ENCODE measurements around the gene SLC1A2. TPM values are rescaled to one million over a fixed set of nuclear protein-coding genes. Genes with fewer than 3 reads are reported as not detected.

SLC1A2 gene
- total and polyA plus RNA-seq, 2 of the 4 experiments (the other 2 are of a cell fraction), result 0.15 to 0.54 TPM

DNA sequence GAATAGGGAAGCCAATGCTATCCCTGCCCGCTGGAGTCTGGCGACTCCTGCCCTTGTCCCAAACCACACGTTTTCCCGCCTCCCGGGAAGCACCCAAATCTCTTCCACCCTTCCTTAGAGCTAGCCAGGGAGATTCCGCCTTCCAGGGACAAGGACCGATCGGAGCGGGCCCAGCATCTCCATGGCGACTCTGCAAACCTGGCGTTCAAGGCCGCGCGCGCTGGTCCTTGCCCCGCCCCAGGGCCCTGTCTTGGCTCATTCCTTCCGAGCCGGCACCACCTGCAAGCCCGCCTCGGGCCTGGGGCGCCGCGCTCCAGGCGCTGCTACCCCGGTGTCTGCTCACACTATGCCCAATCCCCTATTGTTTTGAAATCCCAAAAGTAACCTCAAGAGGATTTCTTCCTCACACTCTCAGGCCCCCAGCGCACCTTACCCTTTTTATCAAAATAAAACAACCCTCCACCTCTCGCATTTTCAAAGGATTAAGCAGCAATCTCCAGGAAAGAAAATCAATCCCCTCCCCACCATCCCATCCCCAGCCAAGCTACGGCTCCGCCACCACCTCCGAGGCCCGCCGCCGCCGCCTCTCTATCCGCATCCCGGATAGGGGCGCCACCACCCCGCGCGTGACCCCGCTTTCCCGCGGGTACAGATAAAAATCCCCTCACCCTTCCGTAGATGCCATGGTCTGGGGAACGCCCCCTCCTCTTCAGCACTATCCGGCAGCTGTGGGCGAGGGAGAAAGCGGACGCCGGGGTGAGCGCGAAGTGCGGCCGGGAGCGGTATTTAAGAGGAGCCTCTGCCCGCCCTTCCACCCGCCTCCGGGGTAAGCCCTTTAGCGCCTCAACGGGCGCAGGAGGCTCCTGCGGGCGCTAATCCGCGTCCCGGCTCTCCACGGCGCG, 825 bp downstream of the SLC1A2 start (continued):
- no peak for TF ChIP-seq CEBPB (IDR thresholded peaks at IDR 0.05; ENCODE audit: low read depth, low read length)
- no peak for TF ChIP-seq MXI1 (IDR thresholded peaks at IDR 0.05; ENCODE audit: borderline replicate concordance, low read depth, low read length)

DNA sequence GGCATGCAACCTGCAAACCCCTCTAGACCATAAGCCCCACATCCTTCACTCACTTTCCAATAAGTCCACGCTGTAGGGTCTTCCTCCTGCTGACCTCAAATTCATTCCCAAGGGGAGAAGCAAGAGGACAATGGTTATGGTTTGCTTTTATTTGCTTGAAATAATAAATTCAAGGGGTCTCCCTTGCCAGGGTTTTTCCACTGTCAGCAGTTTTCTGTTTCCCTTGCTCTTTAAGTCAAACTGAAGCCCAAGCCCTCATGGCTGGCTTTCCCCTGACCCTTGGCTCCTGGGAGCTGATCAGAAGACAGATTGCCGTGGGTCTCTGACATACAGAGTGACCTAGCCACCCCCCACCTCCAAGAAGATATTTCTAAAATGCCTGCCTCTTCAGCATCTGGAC, 3.9 kb downstream of the SLC1A2 start:
- Histone ChIP-seq H3K9me1 (ENCODE audit: insufficient read depth, low read length) (no peaks in the 10 kb centered on the region), H3K23ac (ENCODE audit: low read depth, low read length) (0 out of 2 replicates have a peak overlapping the region, but pooled peaks have one; percentile 20), H3K4me3 (ENCODE audit: insufficient read depth, low read depth, low read length) (no peak overlapping the region), H3K36me3 (ENCODE audit: control insufficient read depth, insufficient read depth, low read length) (peaks cover 4% of the 10 kb centered on the region; the same call in 1 of the 2 replicates), H2BK15ac (ENCODE audit: low read depth, low read length) (no peak overlapping the region), H4K91ac (ENCODE audit: insufficient read depth, low read depth, low read length) (no peak overlapping the region), H2AK9ac (replicated peaks; ENCODE audit: low read depth, low read length, poor library complexity) (no peak overlapping the region), H3K56ac (ENCODE audit: extremely low read depth, insufficient read depth, low read length) (no peak overlapping the region), H3K18ac (ENCODE audit: low read depth, low read length) (no peak overlapping the region), H2BK120ac (ENCODE audit: low read depth, low read length) (no peak overlapping the region), H2BK5ac (ENCODE audit: low read depth, low read length, poor library complexity, severe bottlenecking) (no peak overlapping the region), H4K20me1 (ENCODE audit: insufficient read depth, low read length) (no peaks in the 10 kb centered on the region), H3K27me3 (ENCODE audit: control insufficient read depth, insufficient read depth, low read length) (peaks cover 23% of the 10 kb centered on the region), H2BK20ac (ENCODE audit: low read depth, low read length) (no peak overlapping the region), H2AK5ac (ENCODE audit: low read depth, low read length) (no peak overlapping the region), H4K8ac (ENCODE audit: low read depth in 2 of 2, low read length in 2 of 2) (no peak overlapping the region), H2AFZ (replicated peaks; ENCODE audit: low read length, poor library complexity) (no peak overlapping the region), H3K9me3 (ENCODE audit: control insufficient read depth, insufficient read depth, low read length) (no peaks in the 10 kb centered on the region), H3K4me2 (ENCODE audit: low read depth, low read length) (no peak overlapping the region), H3K4me1 (ENCODE audit: control insufficient read depth, insufficient read depth, low read length) (peaks cover 2% of the 10 kb centered on the region; the same call in 1 of the 2 replicates), H3K4ac (ENCODE audit: low read depth, low read length) (no peak overlapping the region), H3K79me1 (ENCODE audit: low read depth in 1 of 2, low read length in 2 of 2) (0 out of 4 replicates have a peak, but pooled peaks cover 0 to 3% of the 10 kb centered on the region in 2 experiments), H3K27ac (ENCODE audit: insufficient read depth, low read length) (no peak overlapping the region), H3K9ac (ENCODE audit: low read depth, low read length) (no peak overlapping the region), H4K5ac (ENCODE audit: low read depth, low read length) (no peak overlapping the region), H3K14ac (replicated peaks; ENCODE audit: low read depth, low read length) (no peak overlapping the region)
- ChIA-PET CTCF (no interaction called here), POLR2A (ENCODE audit: unreplicated experiment) (no interaction called here)
- ATAC-seq (ENCODE audit: low read depth), result no peak
- intact Hi-C loops (cut with micrococcal nuclease) (no loop called here), dilution Hi-C loops (cut with HindIII; ENCODE audit: low sequenced_read_pairs, unreplicated experiment) (no loop called here), in situ Hi-C loops (cut with MboI; ENCODE audit: low sequenced_read_pairs) (no loop called here)
- TF ChIP-seq CHD1 (IDR thresholded peaks at IDR 0.05; ENCODE audit: low read depth, low read length) (no peak), MAFK (IDR thresholded peaks at IDR 0.05; ENCODE audit: low read depth, low read length) (peak; percentile 88)
- WGBS, 2 experiments (ENCODE audit: extremely low coverage in 2 of 2, insufficient read length in 1 of 2), result no CpG with 5 or more reads among the region's 2 CpGs
- DNase-seq, result no peak
- no TSS peak for BruUV-seq (replicated peaks)

Measured in IMR-90 (cell line).